Testis (tissue), 2 donors: Measurements from ENCODE around the gene HOXC11.

ENCODE experiments used
- CTCF ChIP-seq, 3 experiments: fragments of 450-650 bp in 2 of 3; fragments of 200-600 bp in 1 of 3; sonication (generic) in 1 of 3; IDR thresholded peaks; one replicate each; pipeline ENCODE4 v1.5.1; 2016 to 2019; ENCODE audit warnings: antibody characterized with exemption in 3 of 3, mild to moderate bottlenecking in 2 of 3, moderate library complexity in 1 of 3
- POLR2A ChIP-seq: fragments of 450-650 bp; IDR thresholded peaks from one replicate; pipeline ENCODE4 v1.6.1; 2017; ENCODE audit warnings: antibody characterized with exemption, mild to moderate bottlenecking, moderate library complexity

GRCh38 chr12:54007538-54008259 is 34.8 kb downstream of the HOXC11 start:
- no peak for TF ChIP-seq CTCF (IDR thresholded peaks at IDR 0.05)
- TF ChIP-seq POLR2A: no peak
